Left renal pelvis (tissue), 4 donors: Measurements from ENCODE around the gene MARCHF2. TPM values are rescaled to one million over a fixed set of nuclear protein-coding genes. Genes with fewer than 3 reads are reported as not detected.

Experiments used
- DNase-seq, 4 donors: peaks; one replicate each; pipeline ENCODE4 v3.0.0-alpha.2; 2013; ENCODE audit warnings: low read depth in 4 of 4, low spot score in 3 of 4
- polyA plus RNA-seq, 4 donors: library from polyadenylated mRNA; unstranded; fragments of 120-200 nt; gene quantifications; one replicate each; pipeline ENCODE4 v1.2.1, GENCODE V29; 2013; ENCODE audit not compliant: insufficient read length in 4 of 4

The MARCHF2 gene
- polyA plus RNA-seq, 4 donors = 10.5 to 17.9 (median 13.5) TPM

GRCh38 chr19:8473648-8474476 is 60.8 kb downstream of the MARCHF2 start:
- DNase-seq = no peak

- DNase-seq = no peak
Observed at GRCh38 chr19:8475005-8475404, 61.9 kb downstream of the MARCHF2 start.

DNA sequence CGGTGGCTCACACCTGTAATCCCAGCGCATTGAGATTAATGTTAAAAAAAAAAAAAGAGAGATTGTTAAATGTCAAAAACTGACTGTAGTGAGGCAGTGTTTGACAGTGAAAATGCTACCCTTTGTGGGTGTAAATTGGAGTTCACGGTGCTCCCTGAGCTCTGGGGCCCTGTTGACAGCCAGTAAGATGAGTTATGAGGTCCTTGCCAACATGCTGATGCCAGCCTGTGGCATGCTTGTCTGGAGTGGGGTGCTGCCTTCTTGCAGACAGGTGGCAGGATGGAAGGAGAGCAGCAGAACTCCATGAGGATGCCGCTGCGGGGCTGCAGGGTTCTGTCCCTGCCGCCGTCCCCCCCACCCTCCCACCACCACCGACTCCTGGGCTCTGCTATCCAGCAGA is 63.4 kb downstream of the MARCHF2 start:
- DNase-seq = no peak

- DNase-seq = no peak
Observed at GRCh38 chr19:8477889-8478288, 64.8 kb downstream of the MARCHF2 start.

GRCh38 chr19:8478598-8478997 is 65.5 kb downstream of the MARCHF2 start:
- DNase-seq = no peak

- no peak for DNase-seq
Observed at GRCh38 chr19:8481201-8481600, 68.1 kb downstream of the MARCHF2 start.

DNA sequence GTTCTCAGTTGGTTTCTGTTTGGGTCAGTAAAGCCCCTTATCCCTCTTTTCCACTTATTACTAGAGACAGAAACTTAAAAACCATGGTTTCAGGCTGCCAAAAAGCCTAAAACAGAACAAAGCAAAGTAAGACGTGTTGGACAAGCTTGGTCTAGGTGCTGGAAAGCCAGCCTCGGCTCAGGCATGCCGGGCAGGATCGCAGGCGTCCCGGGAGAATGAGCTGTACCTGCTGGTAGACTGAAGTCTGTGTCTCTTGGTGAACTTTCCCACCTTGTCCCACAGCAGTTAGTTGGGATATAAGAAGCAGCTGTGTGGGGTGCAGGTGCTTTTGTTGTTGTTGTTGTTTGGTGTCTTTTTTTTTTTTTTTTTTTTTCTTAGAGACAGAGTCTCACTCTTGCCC is 68.5 kb downstream of the MARCHF2 start:
- DNase-seq = no peak

DNA sequence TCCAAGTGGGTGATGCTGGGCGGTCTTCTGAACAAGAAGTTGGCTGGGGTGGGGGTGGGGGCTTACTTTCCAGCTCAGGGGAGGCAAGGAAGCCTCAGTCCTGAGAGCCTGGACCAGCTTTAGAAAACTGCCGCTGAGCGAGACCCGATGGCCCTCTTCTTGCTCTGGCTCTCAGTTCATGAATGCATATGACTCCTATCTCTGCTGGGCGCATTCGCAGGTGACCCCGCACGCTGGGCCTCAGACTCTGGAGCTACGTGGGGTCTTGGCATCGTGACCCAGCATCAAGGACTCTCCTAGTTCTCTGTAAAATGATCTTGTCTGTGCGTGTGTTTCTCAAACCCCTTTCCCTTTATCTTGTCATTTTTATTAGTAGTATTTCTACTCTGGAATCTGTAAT is 69.6 kb downstream of the MARCHF2 start:
- no peak for DNase-seq

DNA sequence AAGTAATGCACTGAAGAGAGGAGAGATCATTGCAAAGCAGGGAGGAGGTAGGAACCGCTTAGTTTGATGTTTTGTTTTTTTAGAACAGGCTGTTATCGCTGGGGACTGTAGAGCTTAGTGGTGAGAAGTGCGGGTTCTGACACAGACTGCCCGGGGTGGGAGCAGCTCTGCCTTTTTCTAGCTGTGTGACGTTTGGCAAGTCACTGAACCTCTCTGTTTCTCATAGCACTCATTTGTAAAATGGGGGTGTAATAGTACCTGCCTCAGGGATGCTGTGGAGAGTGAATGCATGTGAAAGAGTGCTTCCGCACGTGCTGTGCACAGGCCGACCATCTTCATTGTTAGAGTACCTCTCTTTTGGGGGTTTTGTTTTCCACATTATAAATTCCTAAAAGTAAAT is 70.1 kb downstream of the MARCHF2 start:
- no peak for DNase-seq

DNA sequence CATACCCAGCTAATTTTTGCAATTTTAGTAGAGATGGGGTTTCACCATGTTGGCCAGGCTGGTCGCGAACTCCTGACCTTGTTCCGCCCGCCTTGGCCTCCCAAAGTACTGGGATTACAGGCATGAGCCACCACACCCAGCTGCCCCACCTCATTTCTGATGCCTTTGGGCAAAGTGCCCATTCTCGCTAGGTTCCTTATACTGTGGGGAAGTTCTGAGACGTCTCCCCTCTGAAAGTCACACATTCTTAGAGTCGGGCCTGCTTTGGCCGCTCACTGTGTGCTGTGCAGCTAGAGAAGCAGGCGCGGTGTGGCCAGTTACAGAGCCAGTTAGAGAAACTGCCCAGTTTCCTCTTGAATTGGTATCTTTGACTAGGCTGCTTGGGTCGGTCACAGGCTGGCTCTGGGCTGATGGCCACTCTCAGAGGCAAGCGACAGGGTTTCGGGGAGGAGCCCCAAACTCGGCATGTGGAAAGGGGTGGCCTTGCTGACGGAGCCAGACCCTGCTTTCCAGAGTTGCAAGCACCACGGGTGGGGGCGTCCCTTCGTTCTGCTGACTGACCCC is 71.3 kb downstream of the MARCHF2 start:
- DNase-seq = no peak

DNA sequence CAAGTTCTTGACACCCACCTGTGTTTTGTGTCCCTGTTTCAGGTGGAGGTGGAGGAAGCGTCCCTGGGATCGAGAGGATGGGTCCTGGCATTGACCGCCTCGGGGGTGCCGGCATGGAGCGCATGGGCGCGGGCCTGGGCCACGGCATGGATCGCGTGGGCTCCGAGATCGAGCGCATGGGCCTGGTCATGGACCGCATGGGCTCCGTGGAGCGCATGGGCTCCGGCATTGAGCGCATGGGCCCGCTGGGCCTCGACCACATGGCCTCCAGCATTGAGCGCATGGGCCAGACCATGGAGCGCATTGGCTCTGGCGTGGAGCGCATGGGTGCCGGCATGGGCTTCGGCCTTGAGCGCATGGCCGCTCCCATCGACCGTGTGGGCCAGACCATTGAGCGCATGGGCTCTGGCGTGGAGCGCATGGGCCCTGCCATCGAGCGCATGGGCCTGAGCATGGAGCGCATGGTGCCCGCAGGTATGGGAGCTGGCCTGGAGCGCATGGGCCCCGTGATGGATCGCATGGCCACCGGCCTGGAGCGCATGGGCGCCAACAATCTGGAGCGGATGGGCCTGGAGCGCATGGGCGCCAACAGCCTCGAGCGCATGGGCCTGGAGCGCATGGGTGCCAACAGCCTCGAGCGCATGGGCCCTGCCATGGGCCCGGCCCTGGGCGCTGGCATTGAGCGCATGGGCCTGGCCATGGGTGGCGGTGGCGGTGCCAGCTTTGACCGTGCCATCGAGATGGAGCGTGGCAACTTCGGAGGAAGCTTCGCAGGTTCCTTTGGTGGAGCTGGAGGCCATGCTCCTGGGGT is 72.7 kb downstream of the MARCHF2 start:
- DNase-seq = no peak

- DNase-seq = no peak
Observed at GRCh38 chr19:8486661-8487136, 73.6 kb downstream of the MARCHF2 start.

GRCh38 chr19:8487137-8487851 is 74.2 kb downstream of the MARCHF2 start:
- DNase-seq = no peak

- no peak for DNase-seq
Observed at GRCh38 chr19:8488365-8488764, 75.3 kb downstream of the MARCHF2 start.

Other genes starting within 250 kb of the MARCHF2 start
- 10 to 100 TPM; 24.7 to 52.6 (median 37.5) TPM for gene CERS4, start 203.9 kb upstream of the MARCHF2 start, polyA plus RNA-seq
- gene CD320, start 104.9 kb upstream of the MARCHF2 start, polyA plus RNA-seq = 10 to 100 TPM; 22.3 to 40.2 (median 26.1) TPM
- gene NDUFA7, start 91.9 kb upstream of the MARCHF2 start, polyA plus RNA-seq = 10 to 100 TPM; 21.5 to 60.3 (median 46.5) TPM
- 100 to 1,000 TPM; 334 to 594 (median 374) TPM for gene RPS28, start 91.8 kb upstream of the MARCHF2 start, polyA plus RNA-seq
- gene KANK3, start 70.0 kb upstream of the MARCHF2 start, polyA plus RNA-seq = 10 to 100 TPM in 1 of 4 donors, 1 to 10 TPM in 3; 5.1 to 13.6 (median 6.2) TPM
- 1 to 10 TPM; 2.8 to 5.3 (median 3.4) TPM for gene ANGPTL4, start 49.1 kb upstream of the MARCHF2 start, polyA plus RNA-seq
- gene RAB11B, start 22.9 kb upstream of the MARCHF2 start, polyA plus RNA-seq = 100 to 1,000 TPM; 114 to 180 (median 131) TPM
- 100 to 1,000 TPM; 272 to 481 (median 407) TPM for gene HNRNPM, start 31.7 kb downstream of the MARCHF2 start, polyA plus RNA-seq
- 1 to 10 TPM in 3 of 4 donors, under 1 TPM in 1; 0.90 to 5.0 (median 1.4) TPM for gene PRAM1, start 89.3 kb downstream of the MARCHF2 start, polyA plus RNA-seq
- gene ZNF414, start 100.9 kb downstream of the MARCHF2 start, polyA plus RNA-seq = 10 to 100 TPM; 14.9 to 28.7 (median 24.1) TPM
- gene MYO1F, start 164.1 kb downstream of the MARCHF2 start, polyA plus RNA-seq = 1 to 10 TPM; 3.8 to 9.9 (median 7.4) TPM
- gene ADAMTS10, start 197.4 kb downstream of the MARCHF2 start, polyA plus RNA-seq = 10 to 100 TPM; 31.1 to 62.8 (median 42.7) TPM
- not detected for gene NFILZ, start 217.3 kb downstream of the MARCHF2 start, polyA plus RNA-seq